Muscle of back (tissue), 11 donors: ENCODE measurements around the gene REXO5. TPM values are rescaled to one million over a fixed set of nuclear protein-coding genes. Genes with fewer than 3 reads are reported as not detected.
A peak's percentile ranks its signal among the peaks of the same experiment; 100 is the strongest.
"Not testable (repeated sequence)": the region's sequence is repeated elsewhere in the genome, so short reads cannot be mapped to it uniquely, and the experiment has no call there.

Experiments
- DNase-seq, 3 donors: peaks; one replicate each; pipeline versions ENCODE4 v3.0.0 to v3.0.0-alpha.2; 2013
- polyA plus RNA-seq, 10 donors: library from polyadenylated mRNA; unstranded; fragments of 120-200 nt; gene quantifications; one replicate each; pipeline ENCODE4 v1.2.1, GENCODE V29; 2013; ENCODE audit not compliant: insufficient read length in 10 of 10

REXO5 gene
- polyA plus RNA-seq, 10 donors: 3.5 to 6.0 (median 5.1) TPM

- DNase-seq: no peak
Observed at GRCh38 chr16:20798364-20798763, 8.0 kb upstream of the REXO5 start.

DNA sequence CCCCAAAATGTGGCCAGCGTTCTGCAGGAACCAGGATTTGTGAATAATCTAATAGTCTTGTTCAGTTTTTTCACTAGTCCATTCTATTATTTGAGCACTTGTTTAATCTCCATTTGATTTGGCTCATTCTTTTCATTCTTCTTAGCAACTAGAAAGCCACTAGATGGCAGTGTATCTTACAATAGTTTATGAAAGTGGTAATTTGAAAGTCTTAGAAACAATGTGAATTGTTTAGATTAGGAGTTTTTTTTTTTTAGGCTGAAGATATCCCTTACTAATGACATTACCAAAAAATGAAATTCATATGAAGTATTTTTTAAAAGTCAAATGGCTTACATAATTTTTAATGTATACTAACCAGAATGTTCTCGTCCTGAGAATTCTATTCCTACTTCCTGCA lies 6.7 kb upstream of the REXO5 start:
- peak in 1 of 3 donors; percentile 26 for DNase-seq

GRCh38 chr16:20801278-20801677 lies 5.0 kb upstream of the REXO5 start:
- DNase-seq: no peak

DNA sequence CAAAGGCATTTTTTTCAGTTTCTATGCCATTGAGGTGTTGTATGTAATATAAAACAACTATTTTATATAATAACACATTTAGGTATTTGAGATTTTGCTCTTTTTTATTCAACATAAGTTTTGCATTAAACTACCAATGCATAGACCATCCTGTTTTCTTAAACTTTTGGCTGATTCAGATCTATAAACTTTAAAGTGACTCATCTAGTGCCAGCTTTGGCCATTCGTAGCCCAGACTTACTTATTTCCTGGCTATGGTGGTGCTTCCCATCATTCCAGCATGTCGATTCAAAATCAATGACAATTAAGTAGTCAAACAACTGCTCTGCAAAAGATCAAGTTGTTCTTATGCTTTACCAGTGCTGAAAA lies 3.2 kb upstream of the REXO5 start:
- DNase-seq: no peak

DNA sequence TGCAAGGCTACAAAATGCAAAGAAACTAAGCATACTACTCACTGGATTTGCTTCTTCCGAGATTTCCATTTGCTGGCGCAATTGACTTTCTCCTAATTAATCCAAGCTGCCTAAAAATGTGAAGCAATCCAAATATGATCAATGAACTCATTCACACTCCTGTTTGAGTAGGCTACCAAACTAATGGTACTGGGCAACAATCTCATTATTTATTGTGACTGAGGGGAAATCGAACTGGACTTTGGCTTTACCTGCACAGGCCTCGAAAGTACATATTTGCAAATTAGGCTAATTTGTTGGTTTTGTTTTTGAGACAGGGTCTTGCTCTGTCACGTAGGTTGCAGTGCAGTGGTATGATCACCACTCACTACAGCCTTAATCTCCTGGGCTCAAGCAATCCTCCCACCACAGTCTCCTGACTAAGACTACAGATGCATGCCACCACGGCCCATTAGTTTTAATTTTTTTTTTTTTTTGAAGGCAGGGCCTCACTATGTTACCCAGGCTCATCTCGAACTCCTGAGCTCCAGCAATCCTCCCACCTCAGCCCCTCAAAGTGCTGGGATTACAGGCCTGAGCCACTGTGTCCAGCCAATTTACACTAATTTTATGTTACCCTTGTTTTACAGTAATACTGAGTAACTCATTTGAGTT lies 2.6 kb upstream of the REXO5 start:
- no peak for DNase-seq

DNA sequence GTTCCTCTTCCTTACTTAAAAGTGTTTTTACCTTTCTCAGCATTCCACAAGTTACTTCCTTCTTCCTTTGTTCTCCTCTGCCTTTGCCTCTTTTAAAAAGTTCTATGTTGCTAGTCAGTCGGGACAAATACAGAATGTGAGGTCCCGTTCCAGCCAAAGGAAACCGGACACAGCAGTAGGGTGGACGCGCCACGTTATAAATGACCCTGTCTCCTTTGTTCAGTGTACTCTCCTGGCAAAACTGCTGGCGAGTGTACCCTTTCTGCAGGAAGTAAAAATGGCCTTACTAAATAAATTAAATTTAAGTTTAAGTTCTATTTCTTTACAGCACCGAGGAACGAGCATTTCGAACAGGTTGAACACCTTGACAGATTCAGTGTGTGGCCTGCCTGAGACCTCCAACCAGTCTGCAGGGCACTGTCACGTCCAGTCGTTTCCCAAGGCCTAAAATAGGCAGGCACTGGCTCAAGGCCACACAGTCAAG lies 601 bp upstream of the REXO5 start:
- DNase-seq: not testable (repeated sequence)

GRCh38 chr16:20807862-20808261 lies 1.5 kb downstream of the REXO5 start:
- no peak for DNase-seq

- no peak for DNase-seq
Observed at GRCh38 chr16:20811889-20812439, 5.6 kb downstream of the REXO5 start.

DNA sequence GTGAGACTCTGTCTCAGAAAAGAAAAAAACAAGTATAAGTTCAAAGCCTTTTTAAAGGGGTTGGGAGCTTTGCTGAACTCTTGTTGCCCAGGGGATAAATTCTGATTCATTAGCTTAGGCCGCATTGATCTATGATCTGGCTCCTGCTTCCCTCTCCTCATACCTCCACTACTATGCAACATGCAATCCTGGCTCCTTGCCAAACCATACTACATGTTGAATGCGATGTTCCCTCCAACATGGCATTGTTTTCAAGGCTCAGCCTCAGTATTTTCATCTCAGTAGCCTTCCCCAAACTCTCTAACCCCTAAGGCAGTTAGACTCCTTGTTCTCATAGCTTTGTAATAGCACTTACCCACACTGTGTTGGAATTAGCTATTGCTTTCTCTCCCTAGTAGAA lies 6.2 kb downstream of the REXO5 start:
- no peak for DNase-seq

GRCh38 chr16:20814784-20815183 lies 8.5 kb downstream of the REXO5 start:
- no peak for DNase-seq

- no peak for DNase-seq
Observed at GRCh38 chr16:20818929-20819585, 12.7 kb downstream of the REXO5 start.

GRCh38 chr16:20821682-20822081 lies 15.4 kb downstream of the REXO5 start:
- no peak for DNase-seq

DNA sequence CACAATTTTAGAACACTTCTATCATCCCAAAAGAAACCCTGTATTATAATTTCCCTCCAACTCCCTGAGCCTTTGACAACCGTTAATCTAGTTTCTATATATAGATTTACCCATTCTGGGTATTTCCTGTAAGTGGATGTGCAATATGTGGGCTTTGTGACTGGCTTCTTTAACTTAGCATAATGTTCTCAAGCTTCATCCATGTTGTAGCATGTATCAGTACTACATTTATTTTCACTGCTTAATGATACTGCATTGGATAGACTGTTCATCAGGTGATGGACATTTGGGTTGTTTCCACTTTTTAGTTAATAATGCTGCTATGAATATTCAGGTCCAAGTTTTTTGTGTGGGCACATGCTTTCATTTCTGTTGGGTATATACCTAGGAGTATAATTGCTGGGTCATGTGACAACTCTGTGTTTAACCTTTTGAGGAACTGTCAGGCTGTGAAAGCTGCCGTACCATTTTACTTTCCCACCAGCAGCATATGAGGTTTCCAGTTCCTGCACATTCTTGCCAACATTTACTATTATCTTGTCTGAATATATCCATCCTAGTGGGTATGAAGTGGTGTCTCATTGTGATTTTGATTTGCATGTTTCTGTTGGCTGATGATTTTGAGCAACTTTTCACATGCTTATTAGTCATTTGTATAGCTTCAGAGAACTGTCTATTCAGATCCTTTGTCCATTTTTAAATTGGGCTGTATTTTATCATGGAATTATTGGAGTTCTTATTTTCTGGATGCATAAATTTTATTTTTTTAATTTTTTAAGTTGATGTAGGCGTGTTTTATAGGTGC lies 16.4 kb downstream of the REXO5 start:
- no peak for DNase-seq

DNA sequence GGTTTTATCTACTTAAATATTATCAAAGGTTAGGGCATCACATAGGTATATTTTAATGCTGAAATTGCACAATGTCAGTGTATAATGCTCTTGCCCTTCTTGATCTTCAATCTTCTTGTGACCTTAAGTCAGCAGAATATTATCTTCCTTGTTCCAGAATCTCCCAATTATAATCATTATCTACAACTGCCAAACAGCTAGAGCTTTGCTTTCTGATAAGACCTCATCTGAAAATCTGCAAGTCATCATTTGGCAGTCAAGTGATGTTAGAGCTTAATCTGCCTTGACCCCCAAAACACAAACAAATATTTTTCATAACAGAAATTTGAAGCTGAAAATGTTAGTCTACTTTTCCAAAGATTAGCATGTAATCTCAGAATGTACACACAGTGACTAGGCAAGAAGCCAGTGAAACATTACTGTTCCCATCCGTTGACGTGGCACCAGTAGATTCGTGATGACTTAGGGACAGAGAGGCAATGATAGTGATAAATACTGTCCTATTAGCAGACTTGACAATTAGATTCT lies 19.8 kb downstream of the REXO5 start:
- DNase-seq: no peak

- no peak for DNase-seq
Observed at GRCh38 chr16:20829536-20829935, 23.2 kb downstream of the REXO5 start.

DNA sequence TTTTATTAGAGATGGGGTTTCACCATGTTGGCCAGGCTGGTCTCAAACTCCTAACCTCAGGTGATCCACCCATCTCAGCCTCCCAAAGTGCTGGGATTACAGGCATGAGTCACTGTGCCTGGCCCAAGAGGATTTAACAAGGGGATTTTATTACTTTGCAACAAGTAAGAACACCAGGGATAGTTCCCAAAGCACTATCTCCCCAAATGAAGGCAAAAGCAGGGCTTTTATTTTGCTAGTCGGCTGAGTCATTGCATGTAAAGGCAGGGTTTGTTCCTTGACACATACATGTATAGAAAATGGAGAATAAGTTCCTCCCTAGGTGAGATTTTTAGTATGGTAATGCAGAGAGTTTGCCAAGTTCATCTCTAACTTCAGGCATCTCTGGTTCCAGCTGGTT lies 24.0 kb downstream of the REXO5 start:
- DNase-seq: no peak

- DNase-seq: no peak
Observed at GRCh38 chr16:20833086-20833485, 26.8 kb downstream of the REXO5 start.

DNA sequence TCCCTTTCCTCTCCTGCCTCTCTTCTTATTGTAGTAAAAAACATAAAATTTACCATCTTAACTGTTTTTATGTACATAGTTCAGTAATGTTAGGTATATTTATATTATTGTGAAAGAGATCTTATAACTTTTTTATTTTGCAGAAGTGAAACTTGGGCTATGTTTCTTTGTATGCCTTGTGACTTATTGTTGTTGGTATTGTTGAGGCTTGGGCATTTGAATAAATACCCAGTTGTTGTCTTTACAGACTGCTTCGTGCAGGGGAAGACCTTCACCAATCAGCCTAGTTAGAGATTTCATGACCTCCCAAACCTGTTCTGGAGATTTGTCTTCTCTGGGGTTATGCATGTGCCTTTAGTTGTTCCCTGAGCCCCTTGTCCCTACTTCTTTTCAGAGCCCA lies 31.9 kb downstream of the REXO5 start:
- DNase-seq: no peak

- no peak for DNase-seq
Observed at GRCh38 chr16:20839504-20839903, 33.2 kb downstream of the REXO5 start.

DNA sequence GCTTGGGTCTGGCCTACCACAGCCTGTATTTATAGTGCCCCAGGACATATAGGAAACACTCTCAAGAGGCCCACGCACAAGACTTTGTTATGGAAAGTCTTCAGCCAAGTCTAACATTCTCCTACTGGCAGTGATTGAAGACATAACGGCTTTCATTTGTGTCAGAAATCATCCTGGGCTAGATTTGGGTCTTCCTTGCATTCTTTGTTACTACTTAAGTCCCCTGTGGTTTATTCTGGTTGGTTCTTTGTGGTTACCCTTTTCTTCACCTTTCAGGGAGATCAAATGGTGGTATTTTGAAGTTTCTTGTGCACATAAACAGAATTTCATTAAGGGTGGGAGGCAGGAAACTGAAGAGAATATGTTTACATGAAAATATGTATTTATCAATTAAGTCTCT lies 37.7 kb downstream of the REXO5 start:
- no peak for DNase-seq

DNA sequence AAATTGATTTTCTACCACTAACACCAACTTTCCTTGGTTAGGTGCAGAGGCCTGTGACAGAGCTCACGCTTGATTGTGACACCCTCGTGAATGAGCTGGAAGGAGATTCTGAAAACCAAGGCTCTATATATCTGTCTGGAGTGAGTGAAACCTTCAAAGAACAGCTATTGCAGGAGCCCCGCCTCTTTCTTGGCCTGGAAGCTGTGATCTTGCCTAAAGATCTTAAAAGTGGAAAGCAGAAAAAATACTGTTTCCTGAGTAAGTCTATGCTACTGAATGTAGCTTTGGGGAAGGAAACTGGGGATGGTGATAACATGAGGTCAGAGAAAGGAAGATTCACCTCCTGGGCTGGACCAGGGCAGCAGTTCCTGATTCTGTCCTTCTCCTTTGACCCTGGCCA lies 38.3 kb downstream of the REXO5 start:
- no peak for DNase-seq

DNA sequence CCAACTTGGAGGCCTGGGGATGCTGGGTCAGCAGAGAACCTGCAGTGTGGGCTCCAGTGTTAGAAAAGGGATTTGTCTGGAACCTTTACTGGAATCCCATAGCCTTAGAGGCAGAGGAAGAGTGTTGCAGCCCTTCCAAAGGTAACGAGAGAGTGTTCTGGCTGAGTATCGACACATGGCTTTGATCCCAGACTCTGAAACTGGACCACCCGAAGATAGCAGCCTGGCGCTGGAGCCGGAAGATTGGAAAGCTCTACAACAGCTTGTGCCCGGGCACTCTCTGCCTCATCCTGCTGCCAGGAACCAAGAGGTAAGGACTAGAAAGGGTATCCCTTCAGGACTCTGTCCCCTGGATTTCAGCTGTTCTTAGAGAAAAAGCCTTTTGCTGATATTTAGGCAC lies 39.7 kb downstream of the REXO5 start:
- DNase-seq: no peak
